B cell (primary cell): ENCODE results near the gene PYGM. TPM values are rescaled to one million over a fixed set of nuclear protein-coding genes. Genes with fewer than 3 reads are reported as not detected.

ENCODE experiments used
- ATAC-seq: fragments of 200-7000 bp; cut with Tn5 transposase; one replicate; pipeline ENCODE4 v1.10.0; 2021; ENCODE audit warnings: low read depth, mild to moderate bottlenecking, moderate number of reproducible peaks, moderate library complexity
- CTCF ChIA-PET: fragments of 350-600 bp; sonication (Branson Sonifier 250); formaldehyde crosslinking; loops from one replicate; lab custom pipeline; 2021; ENCODE audit warnings: antibody characterized with exemption, inconsistent platforms; lab: Charles Lee
- POLR2A ChIA-PET: fragments of 350-600 bp; sonication (Branson Sonifier 250); formaldehyde crosslinking; loops from one replicate; lab custom pipeline; 2021; ENCODE audit warnings: antibody characterized with exemption; lab: Charles Lee
- DNase-seq: peaks from one replicate; pipeline ENCODE4 v3.0.0; 2013
- H2AFZ ChIP-seq: 2 replicates; pipeline ENCODE4 v1.6.1; 2012; ENCODE audit warnings: mild to moderate bottlenecking, low read depth, low read length; ENCODE audit not compliant: insufficient read depth, poor library complexity, severe bottlenecking
- H3K27ac ChIP-seq, 2 donors: 1 replicate in 1 of 2; 2 replicates in 1 of 2; pipeline ENCODE4 v1.5.1; 2012 to 2013; ENCODE audit warnings: low read length in 2 of 2, mild to moderate bottlenecking in 2 of 2, moderate library complexity in 1 of 2
- H3K27me3 ChIP-seq, 4 experiments: fragments of 200-600 bp in 1 of 4; sonication (generic) in 1 of 4; replicated peaks in 1 of 4; 1 replicate in 2 of 4; 2 replicates in 2 of 4; pipeline versions ENCODE4 v1.6.1 to v1.7.0; 2013 to 2016; ENCODE audit warnings: low read length in 3 of 4, mild to moderate bottlenecking in 2 of 4, mixed read lengths in 1 of 4, moderate library complexity in 1 of 4; ENCODE audit not compliant: insufficient read depth in 4 of 4, control insufficient read depth in 3 of 4; ENCODE audit errors: control extremely low read depth in 1 of 4
- H3K36me3 ChIP-seq, 2 experiments: replicated peaks in 1 of 2; 1 replicate in 1 of 2; 2 replicates in 1 of 2; pipeline versions ENCODE4 v1.6.1 to v1.7.1; 2013; ENCODE audit warnings: low read length in 1 of 2; ENCODE audit not compliant: insufficient read depth in 2 of 2, control insufficient read depth in 1 of 2; ENCODE audit errors: control extremely low read depth in 1 of 2, extremely low read depth in 1 of 2
- H3K4me1 ChIP-seq, 2 donors: fragments of 200-600 bp in 1 of 2; sonication (generic) in 1 of 2; 1 replicate in 1 of 2; 2 replicates in 1 of 2; pipeline versions ENCODE4 v1.5.1 to v1.6.1; 2013 to 2017; ENCODE audit warnings: low read length in 2 of 2; ENCODE audit not compliant: control insufficient read depth in 2 of 2, insufficient read depth in 2 of 2
- H3K4me2 ChIP-seq: replicated peaks from 2 replicates; pipeline ENCODE3; 2012; ENCODE audit warnings: mild to moderate bottlenecking, low read depth, low read length; ENCODE audit not compliant: poor library complexity, severe bottlenecking
- H3K4me3 ChIP-seq, 5 experiments: fragments of 200-600 bp in 1 of 5; sonication (generic) in 1 of 5; 1 replicate in 3 of 5; 2 replicates in 2 of 5; pipeline versions ENCODE4 v1.5.1 to v1.7.0; 2011 to 2016; ENCODE audit warnings: low read length in 4 of 5, mild to moderate bottlenecking in 4 of 5, low read depth in 2 of 5, control low read depth in 1 of 5, moderate library complexity in 1 of 5; ENCODE audit not compliant: insufficient read depth in 1 of 5; ENCODE audit errors: control extremely low read depth in 1 of 5, extremely low read depth in 1 of 5
- H3K79me2 ChIP-seq: fragments of 200-600 bp; sonication (generic); one replicate; pipeline ENCODE4 v1.6.0; 2016; ENCODE audit warnings: low read length; ENCODE audit not compliant: control insufficient read depth, insufficient read depth
- H3K9ac ChIP-seq: fragments of 200-600 bp; sonication (generic); 2 replicates; pipeline ENCODE4 v1.6.1; 2017; ENCODE audit warnings: mild to moderate bottlenecking, low read length, moderate library complexity
- H3K9me3 ChIP-seq, 3 donors: one replicate each; pipeline versions ENCODE4 v1.6.1 to v1.7.1; 2013; ENCODE audit warnings: low read length in 2 of 3; ENCODE audit not compliant: control insufficient read depth in 2 of 3, insufficient read depth in 1 of 3; ENCODE audit errors: control extremely low read depth in 1 of 3
- H4K20me1 ChIP-seq: 2 replicates; pipeline ENCODE4 v1.6.0; 2012; ENCODE audit warnings: mild to moderate bottlenecking, low read length; ENCODE audit not compliant: insufficient read depth, control insufficient read depth, poor library complexity, severe bottlenecking
- H3K27ac Mint-ChIP-seq: one replicate; pipeline ENCODE4 v1.8.0; 2021; ENCODE audit warnings: mixed read lengths
- H3K27me3 Mint-ChIP-seq: one replicate; pipeline ENCODE4 v1.8.0; 2021; ENCODE audit warnings: mixed read lengths
- H3K4me1 Mint-ChIP-seq: one replicate; pipeline ENCODE4 v1.8.0; 2021; ENCODE audit warnings: mixed read lengths
- H3K4me3 Mint-ChIP-seq: one replicate; pipeline ENCODE4 v1.8.0; 2021; ENCODE audit warnings: mixed read lengths
- H3K9me3 Mint-ChIP-seq: one replicate; pipeline ENCODE4 v1.8.0; 2022; ENCODE audit warnings: mixed read lengths; ENCODE audit not compliant: insufficient read depth
- CTCF ChIP-seq: fragments of 200-600 bp; IDR thresholded peaks from one replicate; pipeline ENCODE4 v1.8.0; 2022; ENCODE audit warnings: antibody characterized with exemption, mild to moderate bottlenecking
- EZH2 ChIP-seq: IDR thresholded peaks from 2 replicates; pipeline ENCODE4 v1.6.1; 2012; ENCODE audit warnings: borderline replicate concordance, low read depth, mild to moderate bottlenecking, moderate library complexity, low read length; ENCODE audit not compliant: insufficient read depth, poor library complexity, severe bottlenecking
- WGBS: methylation state at CpG from one replicate; pipeline ENCODE4 v1.1.5; 2013; ENCODE audit warnings: missing lambda C conversion rate; ENCODE audit not compliant: insufficient coverage; 5-methylcytosine and 5-hydroxymethylcytosine counted together
- intact Hi-C: fragments of 100-400 bp; cut with micrococcal nuclease; formaldehyde crosslinking; loops from one replicate; pipeline ENCODE4 v1.10.0; 2022
- polyA plus RNA-seq: library from polyadenylated mRNA; depleted of rRNA; stranded (reverse); fragments of >200 nt; gene quantifications from 2 replicates; pipeline ENCODE4 v1.2.3, GENCODE V29; 2012
- total RNA-seq, 2 donors: library from RNA; stranded (reverse); fragments of 120-200 nt in 1 of 2; gene quantifications; 1 replicate in 1 of 2; 2 replicates in 1 of 2; pipeline versions ENCODE4 v1.2.3 to v1.2.4, GENCODE V29; 2013 to 2022

PYGM gene
- total and polyA plus RNA-seq, 2 donors (not counting 1 experiment from before 2014, with no cell fraction given): 9.3 to 9.6 TPM

- H3K36me3 ChIP-seq: peaks cover 10 to 82% of the 10 kb centered on the region in 2 experiments
- no peak overlapping the region for H2AFZ ChIP-seq
- H3K27me3 Mint-ChIP-seq: no peaks in the 10 kb centered on the region
- H3K79me2 ChIP-seq: peaks cover 73% of the 10 kb centered on the region
- H3K9me3 Mint-ChIP-seq: no peaks in the 10 kb centered on the region
- H3K4me1 ChIP-seq: peaks cover 74 to 75% of the 10 kb centered on the region in 2 donors
- H3K9ac ChIP-seq: no peak overlapping the region
- H3K9me3 ChIP-seq: no peaks in the 10 kb centered on the region
- no peak overlapping the region for H3K4me3 ChIP-seq
- H3K4me1 Mint-ChIP-seq: peaks cover 84% of the 10 kb centered on the region
- peak overlapping the region; percentile 73 for H3K4me2 ChIP-seq
- TF ChIP-seq EZH2 (no peak), CTCF (no peak)
- H4K20me1 ChIP-seq: peaks cover 75% of the 10 kb centered on the region
- H3K27me3 ChIP-seq: no peaks in the 10 kb centered on the region
- peak overlapping the region; percentile 45 for H3K4me3 Mint-ChIP-seq
- H3K27ac ChIP-seq: peak overlapping the region in 1 of 2 donors; percentile 94
- ATAC-seq: no peak
- DNase-seq: no peak
- intact Hi-C loops: no loop called here
- 90% methylated on average over 5 of the region's 5 CpGs for WGBS
- POLR2A ChIA-PET: interaction anchor here (0.9 to 6.9 kb wide), 4 partner anchors 10 to 30 kb away, joined by 3 to 149 read pairs (median 26); partner anchors contain the start of gene RASGRP2
- peak overlapping the region; percentile 70 for H3K27ac Mint-ChIP-seq
- CTCF ChIA-PET: interaction anchor here (1.1 to 5.9 kb wide), 3 partner anchors 11 to 70 kb away, joined by 3 to 74 read pairs (median 19); partner anchors contain the start of genes CDC42BPG and RASGRP2
Measured at GRCh38 chr11:64774144-64774543, 14.4 kb upstream of the PYGM start.

GRCh38 chr11:64772303-64773018 is 12.7 kb upstream of the PYGM start:
- no peak for TF ChIP-seq EZH2
- no peak for TF ChIP-seq CTCF
- Histone ChIP-seq H3K9me3 (no peaks in the 10 kb centered on the region), H3K9ac (peak overlapping the region; percentile 53), H3K4me2 (peak overlapping the region; percentile 73), H3K4me3 (peak overlapping the region; percentile 14 to 59 (median 42)), H3K27ac (peak overlapping the region; percentile 84 to 94), H3K4me1 (peaks cover 91 to 92% of the 10 kb centered on the region in 2 donors), H3K36me3 (peaks cover 10 to 98% of the 10 kb centered on the region in 2 experiments), H3K27me3 (no peaks in the 10 kb centered on the region), H4K20me1 (peaks cover 91% of the 10 kb centered on the region), H3K79me2 (peaks cover 89% of the 10 kb centered on the region), H2AFZ (no peak overlapping the region)
- intact Hi-C loops: loop anchor here (1.0 kb wide), 2 partner anchors 8 to 27 kb away; no protein-coding TSS in a partner anchor
- POLR2A ChIA-PET: interaction anchor here (0.5 to 3.1 kb wide), 22 partner anchors 10 to 1469 kb away, joined by 3 to 47 read pairs (median 4); partner anchors contain the start of genes FAU, MRPL49, PLAAT4 and PYGM
- Mint-ChIP-seq H3K27ac (peak overlapping the region; percentile 84), H3K27me3 (no peaks in the 10 kb centered on the region), H3K4me1 (peaks cover 96% of the 10 kb centered on the region), H3K4me3 (peak overlapping the region; percentile 79), H3K9me3 (no peaks in the 10 kb centered on the region)
- peak; percentile 67 for DNase-seq
- CTCF ChIA-PET: interaction anchor here (0.7 to 12.2 kb wide), 14 partner anchors 9 to 826 kb away, joined by 3 to 280 read pairs (median 4); partner anchors contain the start of genes MAP4K2 and RASGRP2
- no CpG with 5 or more reads among the region's 3 CpGs for WGBS
- ATAC-seq: peak; percentile 35
